GM15510 (cell line): ENCODE results near the gene GRID1.

ENCODE experiments used
- POLR2A ChIP-seq: IDR thresholded peaks from 3 replicates; pipeline ENCODE4 v1.6.1; 2011; ENCODE audit warnings: borderline replicate concordance; ENCODE audit not compliant: insufficient read length; ENCODE audit errors: extremely low read depth

Gene GRID1

DNA sequence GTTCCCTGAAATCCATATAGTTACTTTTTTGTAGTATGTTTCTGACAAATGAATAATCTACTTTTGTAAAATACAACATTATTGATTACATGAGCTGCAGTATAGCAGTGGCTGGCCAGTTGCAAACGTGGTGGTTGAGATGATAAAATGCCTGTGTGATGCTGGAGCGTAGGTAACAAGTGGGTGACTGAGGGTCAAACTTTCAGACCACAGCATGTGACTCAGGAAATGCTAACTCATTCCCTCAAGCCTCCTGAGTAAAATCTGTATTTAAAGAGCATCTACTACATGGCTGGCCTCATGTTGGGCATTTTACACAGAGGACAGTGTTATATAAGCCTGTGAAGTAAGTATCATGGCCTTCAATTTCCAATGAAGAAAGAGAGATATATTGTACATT lies 585.2 kb downstream of the GRID1 start:
- no peak for TF ChIP-seq POLR2A

GRCh38 chr10:85778074-85778473 lies 588.5 kb downstream of the GRID1 start:
- no peak for TF ChIP-seq POLR2A

- no peak for TF ChIP-seq POLR2A
Observed at GRCh38 chr10:85767891-85768290, 598.7 kb downstream of the GRID1 start.

DNA sequence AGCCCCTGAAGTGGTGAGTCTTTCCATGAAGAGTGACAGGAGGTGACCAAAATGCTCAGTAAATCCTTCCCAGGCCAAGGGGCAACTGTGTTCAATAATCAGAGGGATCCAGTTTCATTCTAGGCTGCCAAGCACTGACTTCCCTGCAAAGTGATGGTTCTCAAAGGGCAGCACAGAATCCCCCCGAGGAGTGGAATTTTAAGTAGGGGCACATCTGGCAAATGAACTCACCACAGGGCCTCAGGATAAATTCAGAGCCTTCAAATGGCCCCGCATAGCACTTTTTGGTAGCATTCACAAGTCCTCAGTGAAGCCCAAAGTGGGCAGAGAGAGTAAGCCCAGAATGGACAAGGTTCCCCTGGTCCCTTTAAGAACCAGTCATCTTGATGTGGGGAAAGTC lies 602.5 kb downstream of the GRID1 start:
- no peak for TF ChIP-seq POLR2A

DNA sequence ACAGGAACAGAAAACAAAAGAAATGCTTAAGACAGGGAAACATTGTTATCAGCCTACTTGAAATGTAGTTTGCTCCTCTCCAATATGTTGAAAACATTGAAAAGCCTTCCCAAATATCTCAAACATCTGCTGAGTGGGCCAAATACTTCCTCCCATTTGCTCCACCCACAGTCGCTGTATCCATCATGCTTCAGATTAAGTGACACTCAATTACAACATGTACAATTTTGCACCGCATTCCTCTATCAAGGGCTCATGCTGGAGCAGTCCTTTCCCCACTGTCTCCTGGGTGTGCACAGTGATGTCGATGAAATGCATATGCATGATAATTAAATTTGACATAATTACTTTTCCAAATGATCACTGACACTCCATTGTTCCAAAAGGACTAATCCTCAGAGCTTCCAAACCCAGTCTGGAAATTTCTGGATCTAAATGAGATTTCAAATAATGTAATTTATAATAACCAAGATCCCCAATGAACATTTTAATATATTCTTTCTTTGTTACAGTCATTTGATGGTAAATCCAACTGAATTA lies 604.6 kb downstream of the GRID1 start:
- no peak for TF ChIP-seq POLR2A

DNA sequence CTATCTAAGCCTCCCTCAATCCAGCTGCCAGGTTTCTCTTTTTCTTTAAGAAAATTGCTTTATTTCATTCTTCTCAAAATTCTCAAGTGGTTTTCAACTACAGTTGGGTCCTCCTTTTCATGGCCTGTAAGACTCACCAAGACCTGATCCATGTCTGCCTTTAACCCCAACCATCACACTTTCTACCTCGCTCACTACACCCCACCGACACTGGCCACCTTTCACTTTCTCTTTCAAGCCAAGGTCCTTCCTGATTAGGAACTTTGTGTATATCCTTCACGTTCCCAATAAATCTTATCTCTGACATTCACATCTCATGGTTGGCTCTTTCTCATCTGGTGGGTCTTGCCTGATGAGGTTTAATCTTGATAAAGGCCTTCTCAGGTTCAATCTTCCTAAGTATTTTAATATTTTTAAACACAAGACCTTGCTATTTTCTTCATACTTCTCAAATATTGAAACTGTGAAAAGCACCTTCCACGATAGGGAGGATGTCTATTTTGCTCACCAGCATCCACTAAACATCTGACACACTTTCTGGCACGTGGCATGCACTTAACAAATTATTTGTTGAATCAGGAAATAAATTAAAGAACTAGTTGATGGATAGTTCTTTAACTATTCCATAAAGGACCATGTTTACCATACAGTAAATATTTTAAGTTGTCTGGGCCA lies 624.8 kb downstream of the GRID1 start:
- no peak for TF ChIP-seq POLR2A

GRCh38 chr10:85735997-85736396 lies 630.6 kb downstream of the GRID1 start:
- no peak for TF ChIP-seq POLR2A

GRCh38 chr10:85734791-85735190 lies 631.8 kb downstream of the GRID1 start:
- no peak for TF ChIP-seq POLR2A

DNA sequence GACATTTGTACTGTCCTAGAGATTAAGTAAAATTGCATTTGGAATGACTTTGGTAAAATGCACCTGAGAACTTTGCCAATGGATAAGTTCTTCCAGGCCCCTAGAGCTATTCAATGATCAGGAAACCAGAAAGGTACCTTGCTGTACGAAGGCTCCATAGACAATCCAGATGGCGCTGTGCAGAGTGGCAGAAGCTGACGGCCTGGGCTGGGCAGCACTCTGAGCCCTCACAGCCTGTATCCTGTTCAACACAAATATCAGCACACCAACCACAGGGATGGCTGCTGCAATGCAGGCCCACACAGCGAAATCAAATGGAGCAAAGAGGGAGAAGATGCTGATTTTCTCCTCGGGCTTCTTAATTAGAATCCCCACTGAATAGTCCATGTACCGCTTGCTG lies 642.4 kb downstream of the GRID1 start:
- TF ChIP-seq POLR2A = no peak

- no peak for TF ChIP-seq POLR2A
Observed at GRCh38 chr10:85720931-85721590, 645.5 kb downstream of the GRID1 start.

GRCh38 chr10:85719408-85719807 lies 647.2 kb downstream of the GRID1 start:
- TF ChIP-seq POLR2A = no peak

DNA sequence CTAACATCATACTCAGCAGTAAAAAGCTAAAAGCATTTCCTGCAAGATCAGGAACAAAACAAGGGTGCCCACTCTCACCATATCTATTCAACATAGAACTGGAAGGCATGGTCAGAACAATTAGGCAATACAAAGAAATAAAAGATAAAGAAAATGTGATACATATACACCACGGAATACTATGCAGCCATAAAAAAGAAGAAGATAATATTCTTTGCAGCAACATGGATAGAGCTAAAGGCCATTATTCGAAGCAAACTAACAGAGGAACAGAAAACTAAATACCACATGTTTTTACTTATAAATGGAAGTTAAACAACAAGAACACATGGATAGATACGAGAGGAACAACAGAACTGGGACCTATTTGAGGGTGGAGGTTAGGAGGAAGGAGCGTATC lies 652.7 kb downstream of the GRID1 start:
- TF ChIP-seq POLR2A = no peak

DNA sequence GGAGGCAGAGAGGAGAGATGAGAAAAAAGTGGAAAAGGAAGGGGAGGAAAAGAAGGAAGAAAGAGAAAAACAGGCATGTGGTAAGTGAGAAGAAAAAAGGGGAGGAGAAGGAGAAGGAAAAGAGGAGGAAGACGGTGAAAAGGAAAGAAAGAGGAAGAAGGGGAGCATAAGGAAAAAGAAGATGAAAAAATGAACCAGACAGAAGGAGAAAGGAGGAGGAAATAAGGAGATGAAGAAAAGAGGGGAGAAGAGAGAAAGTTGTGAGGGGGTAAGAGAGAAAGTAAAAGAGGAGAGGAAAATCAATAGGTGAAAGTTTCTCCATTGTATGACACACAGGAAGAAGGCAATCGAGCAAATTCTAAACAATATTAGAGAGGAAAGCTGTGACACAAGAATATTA lies 663.8 kb downstream of the GRID1 start:
- no peak for TF ChIP-seq POLR2A

GRCh38 chr10:85696893-85697292 lies 669.7 kb downstream of the GRID1 start:
- TF ChIP-seq POLR2A = no peak

DNA sequence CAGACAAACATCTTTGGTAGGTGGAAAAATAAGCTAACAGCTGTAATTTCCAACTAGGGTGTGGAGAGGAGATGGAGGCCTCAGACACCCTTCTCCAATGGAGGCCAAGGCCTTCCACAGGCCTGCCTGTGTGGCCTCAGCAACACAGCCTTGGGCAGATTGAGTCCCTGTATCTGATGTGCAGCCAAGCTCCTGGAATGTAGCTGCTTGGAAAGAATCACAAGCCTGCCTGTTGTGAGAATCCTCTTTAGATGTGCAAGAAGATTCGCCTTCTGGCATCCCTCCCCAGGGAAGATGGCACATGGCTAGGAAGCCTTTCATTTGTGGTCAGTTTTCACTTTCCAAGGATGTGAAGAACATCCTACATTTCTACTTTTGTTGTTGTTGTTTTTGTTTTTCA lies 684.0 kb downstream of the GRID1 start:
- TF ChIP-seq POLR2A = no peak

- TF ChIP-seq POLR2A = no peak
Observed at GRCh38 chr10:85679710-85680109, 686.9 kb downstream of the GRID1 start.
